UCSD-AML1 (cell line): Measurements from ENCODE around the gene KIRREL3.

Experiments used
- DNase-seq: peaks from one replicate; lab custom pipeline; 2025; ENCODE audit not compliant: unreplicated experiment; lab: John Stamatoyannopoulos, UW

The KIRREL3 gene

DNA sequence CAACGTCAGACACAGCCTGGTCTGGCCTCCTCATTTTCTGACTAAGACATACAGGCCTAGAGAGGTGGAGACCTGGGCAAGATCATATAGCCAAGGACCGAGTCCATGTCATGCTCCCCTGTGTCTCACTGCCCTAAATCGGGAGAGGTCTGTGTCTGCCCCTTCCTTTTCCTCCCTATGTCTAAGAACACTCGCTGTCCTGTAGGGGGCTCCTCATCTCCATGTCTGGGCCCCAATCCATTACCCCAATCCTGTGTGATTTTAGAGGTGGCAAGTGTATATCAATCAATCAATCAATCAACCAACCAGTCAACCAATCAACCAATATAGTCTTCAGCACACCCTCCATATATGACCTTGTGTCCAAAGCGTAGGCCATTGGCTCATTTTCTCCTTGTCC lies 125.7 kb downstream of the KIRREL3 start:
- no peak for DNase-seq

DNA sequence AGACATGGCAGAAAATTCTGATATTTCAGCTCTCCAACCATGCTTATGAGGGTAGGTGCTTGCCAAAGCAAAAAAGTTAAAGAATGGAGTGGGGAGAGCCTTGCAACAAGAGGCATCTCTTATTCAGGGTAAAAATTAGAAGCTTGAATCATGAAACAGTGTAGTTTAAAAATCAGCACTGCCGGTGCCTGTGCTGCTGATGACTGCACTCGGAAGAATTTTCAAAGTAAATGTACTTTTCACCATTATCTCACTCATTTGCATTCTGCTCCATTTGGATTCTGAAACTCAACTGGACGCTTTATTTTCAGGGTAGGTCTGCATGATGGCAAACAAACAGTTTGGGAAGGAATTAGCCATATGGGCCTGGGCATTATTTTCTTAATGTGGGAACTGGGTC lies 126.3 kb downstream of the KIRREL3 start:
- no peak for DNase-seq

DNA sequence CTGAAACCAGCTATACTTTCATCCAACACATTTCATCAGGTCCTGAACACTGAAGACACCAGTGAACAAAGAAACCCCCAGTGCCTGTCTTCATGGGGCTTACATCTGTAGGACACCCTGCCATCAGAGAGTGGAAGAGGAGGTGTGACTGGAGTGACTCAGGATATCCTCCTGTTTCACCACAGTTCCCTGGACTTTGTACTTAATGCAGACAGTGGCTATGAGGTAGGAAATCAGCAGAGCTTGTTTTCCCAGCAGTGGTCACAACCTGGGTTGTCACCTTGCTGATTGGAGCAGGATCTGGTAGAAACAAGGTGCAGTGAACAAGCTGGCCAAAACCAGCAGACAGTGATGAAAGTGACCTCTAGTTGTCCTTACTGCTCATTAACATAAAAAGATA lies 128.8 kb downstream of the KIRREL3 start:
- no peak for DNase-seq

DNA sequence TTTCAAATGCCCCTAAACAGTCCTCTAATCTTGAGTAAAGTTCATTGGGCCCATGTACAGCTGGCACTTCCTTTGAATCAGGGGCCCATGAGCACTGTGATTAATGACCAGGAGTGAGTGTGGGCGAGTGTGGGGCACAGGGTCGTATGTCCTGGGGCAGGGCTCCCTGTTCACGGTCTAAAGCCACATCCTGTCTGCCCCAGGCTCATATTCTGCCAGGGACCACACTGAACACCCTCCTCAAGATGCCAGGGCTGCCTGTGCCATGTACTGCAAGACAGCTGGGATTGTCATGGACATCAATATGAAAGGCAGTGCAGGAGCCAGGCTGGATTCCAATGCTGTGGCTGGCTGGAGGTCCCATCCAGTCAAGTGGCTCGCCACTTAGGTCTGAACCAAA lies 130.5 kb downstream of the KIRREL3 start:
- no peak for DNase-seq

DNA sequence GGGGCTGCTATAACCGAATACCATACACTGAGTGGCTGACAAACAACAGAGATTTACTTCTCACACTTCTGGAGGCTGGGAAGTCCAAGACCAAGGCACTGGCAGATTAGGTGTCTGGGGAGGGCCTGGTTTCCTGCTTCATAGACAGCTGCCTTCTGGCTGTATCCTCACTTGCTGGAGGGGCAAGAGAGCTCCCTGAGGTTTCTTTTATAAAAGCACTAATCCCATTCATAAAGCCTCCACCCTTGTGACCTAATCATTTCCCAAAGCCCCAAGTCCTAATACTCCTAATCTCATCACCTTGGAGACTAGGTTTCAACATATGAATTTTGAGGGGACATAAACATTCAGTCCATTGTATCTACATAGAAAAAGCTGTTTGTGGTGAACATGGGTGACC lies 131.8 kb downstream of the KIRREL3 start:
- DNase-seq = no peak

DNA sequence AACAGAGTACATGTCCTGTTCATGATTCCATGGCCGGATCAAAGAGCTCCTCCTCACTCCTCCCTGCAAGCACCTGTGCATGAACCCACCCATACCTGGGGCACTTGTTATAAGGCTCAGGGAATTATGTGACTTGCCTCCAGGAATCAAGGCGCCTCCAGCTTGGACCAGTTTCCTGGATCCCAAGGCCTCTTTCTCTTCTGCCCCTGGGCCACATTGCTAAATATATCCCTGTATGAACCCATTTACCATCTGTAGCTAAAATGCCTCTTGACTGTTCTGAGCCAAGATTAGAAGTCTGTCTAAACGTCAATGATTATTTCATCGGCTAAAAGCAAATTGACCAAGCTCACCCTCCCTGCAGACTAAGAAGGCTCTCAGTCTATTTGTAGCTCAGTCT lies 135.6 kb downstream of the KIRREL3 start:
- DNase-seq = no peak

DNA sequence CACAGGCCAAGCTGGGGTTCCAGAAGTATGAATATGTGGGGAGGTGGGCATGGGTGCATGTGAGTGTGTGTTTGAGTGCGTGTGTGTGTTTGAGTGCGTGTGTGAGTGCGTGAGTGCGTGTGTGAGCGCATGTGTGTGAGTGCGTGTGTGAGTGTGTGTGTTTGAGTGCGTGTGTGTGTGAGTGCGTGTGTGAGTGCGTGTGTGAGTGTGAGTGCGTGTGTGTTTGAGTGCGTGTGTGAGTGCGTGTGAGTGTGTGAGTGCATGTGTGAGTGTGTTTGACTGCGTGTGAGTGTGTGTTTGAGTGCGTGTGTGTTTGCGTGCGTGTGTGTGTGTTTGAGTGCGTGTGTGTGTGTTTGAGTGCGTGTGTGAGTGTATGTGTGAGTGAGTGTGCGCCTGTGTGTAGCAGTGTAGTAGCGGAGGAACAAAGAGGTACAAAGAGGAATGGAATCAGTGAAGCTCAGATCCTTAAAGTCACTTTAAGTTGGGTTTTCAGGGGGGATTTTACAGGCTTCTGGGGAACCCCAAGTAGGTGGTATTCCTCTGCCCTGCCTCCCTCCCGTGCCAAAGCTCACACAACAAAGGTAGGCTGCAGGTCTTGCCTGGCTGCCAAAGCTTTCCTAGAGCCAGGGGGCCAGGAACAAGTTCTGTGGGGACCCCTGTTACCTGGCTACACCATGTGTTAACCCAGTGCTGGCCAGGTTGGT lies 137.1 kb downstream of the KIRREL3 start:
- no peak for DNase-seq

DNA sequence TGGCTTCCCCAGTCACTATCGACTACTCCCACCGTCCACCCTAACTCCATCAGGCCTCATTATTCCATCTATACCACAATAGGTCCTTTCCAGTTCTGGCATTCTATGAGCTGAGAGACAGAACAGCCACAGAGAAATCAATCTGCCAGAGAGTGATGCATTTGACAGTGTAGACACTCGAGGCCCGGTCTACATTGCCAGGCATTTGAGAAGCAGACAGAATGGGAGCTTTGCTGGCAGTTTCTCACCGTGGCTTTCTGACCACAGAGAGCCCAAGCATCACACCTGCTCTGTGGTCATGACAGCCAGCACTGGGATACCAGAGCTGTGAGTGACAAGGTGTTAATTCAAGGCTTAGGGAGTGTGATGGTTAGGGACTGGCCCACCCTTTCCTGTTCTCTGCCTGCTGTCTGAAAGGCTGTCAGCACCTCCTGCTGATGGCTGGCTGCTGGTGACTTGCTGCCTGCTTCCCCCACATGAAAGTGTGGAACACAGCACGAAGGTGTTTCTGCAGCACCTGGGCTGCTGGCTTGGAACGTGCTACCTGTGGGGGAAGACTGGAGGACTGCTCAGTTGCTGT lies 137.8 kb downstream of the KIRREL3 start:
- DNase-seq = no peak

DNA sequence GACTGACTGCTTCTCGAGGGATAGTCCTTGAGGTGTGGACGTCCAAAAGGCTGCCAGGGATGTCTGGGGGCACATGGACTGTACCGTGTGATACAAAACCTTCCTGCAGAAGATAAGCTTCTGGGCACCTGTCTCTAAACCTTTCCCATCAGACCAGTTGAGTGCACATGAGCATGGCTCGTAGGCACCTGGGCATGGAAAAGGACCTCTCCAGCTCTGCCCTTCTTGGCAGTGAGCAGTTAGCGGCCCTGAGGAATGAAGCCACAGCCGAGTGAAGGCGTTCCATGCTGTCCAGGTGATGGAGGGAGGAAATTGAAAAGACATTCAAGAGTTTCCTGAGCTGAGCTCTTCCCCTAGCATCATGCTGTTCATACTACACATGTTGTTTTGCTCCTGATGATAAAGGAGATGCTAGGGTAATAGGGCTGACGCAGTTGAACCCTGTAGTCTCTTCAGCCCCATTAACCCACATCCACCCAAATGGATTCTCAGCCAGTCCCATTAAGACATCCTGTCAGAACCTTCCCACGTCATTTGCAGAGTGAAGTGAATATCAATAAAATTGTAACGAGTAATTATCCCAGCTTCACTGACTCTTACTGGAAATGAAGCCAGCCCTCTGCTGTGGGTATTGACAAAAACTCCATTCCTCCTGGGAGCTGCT lies 138.6 kb downstream of the KIRREL3 start:
- DNase-seq = no peak

DNA sequence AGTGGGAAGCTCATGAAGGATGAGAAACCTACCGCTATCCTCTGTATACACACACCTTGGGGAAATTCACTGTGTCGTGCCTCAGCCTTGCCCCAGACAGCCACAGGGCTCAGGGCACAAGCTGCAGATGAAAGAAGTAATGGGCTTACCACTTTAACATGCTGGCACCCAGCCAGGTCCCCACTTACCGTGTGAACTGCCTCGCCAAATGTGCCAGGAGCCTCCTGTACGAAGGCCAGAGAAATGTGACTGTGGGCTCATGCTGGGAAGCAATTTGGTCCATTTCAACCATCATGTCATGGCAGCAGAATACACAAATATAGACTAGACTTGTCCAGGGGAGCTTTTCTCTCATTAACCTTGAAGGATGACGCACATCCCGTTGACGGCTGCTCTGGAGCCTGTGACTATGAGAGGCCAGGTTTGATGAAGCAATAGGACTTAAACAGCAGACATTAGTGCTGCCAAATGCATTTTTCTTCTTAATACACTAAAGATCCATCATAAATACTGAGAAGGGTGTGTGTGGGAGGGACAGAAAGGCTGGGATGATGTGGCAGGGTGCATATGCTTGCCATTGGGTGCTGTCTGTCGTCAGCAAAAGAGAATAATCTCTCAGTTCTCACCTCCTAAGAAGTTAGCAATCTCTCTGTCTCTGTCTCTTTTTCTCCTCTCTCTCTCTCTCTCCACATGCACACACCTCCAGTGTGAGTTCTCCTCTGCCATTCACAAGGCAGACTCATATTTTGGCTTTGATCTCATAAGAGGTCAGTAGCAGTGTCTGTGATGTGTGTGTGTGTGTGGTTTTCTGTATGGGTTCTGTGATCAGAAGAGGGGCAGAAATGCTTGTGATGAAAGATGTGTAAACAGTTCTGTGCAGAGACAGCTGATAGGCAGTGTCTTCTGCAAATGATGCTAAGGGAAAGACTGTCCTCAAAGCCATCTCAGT lies 142.4 kb downstream of the KIRREL3 start:
- DNase-seq = no peak

DNA sequence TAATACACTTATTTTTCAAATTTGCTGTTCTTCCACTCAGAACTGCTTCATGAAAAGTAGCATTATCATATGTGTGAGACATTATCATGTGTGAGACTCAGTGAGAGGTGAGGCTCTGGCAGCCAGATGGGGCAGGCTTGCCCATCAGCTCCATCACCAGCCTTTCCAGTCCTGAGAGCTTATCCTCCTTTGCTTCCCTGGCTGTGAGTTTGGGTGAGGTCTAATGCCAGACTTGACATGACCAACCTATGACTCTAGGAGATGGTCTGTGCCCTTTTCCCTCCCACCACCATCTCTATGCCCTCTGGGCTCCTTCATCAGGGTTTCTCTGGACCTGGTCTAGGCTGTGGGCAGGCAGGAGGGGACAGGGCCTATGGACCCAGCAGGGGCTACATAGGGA lies 145.0 kb downstream of the KIRREL3 start:
- DNase-seq = no peak

DNA sequence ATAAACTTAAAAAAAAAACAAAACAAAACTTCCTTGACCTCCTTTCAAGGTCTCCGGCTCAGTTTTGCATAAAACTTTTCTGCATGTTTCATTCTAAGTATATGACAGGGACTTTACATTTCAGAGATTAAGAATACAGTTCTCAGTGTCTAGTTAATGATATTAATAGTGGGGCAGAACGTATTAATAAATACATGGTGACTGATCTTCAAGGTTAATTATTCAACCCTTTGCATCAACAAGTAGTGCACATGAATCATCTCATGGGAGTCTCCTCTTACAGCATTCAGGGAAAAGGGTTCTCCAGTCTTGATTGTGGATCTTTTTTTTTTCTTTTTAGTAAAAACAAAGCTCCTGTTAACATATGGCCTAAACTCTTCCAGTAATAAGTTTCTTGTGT lies 146.8 kb downstream of the KIRREL3 start:
- DNase-seq = no peak

DNA sequence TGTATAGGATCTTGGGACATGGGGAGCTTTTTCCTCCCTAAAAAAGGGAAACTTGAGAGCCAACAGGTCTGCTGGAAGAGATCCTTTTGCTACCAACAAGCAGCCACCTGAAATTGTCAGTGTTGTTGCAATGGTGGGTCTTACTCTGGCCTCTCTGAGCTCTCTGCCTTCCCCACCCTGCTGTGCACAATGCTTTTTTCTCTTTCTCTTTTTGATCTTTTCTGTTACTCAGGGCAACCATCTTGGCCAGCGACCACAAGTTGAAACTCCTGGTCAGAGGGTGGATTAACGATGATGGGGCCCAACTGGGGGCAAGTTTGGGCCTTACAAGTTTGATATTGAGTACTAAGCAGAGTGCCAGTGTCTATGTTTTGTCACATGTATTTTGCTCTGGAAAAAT lies 155.8 kb downstream of the KIRREL3 start:
- no peak for DNase-seq

DNA sequence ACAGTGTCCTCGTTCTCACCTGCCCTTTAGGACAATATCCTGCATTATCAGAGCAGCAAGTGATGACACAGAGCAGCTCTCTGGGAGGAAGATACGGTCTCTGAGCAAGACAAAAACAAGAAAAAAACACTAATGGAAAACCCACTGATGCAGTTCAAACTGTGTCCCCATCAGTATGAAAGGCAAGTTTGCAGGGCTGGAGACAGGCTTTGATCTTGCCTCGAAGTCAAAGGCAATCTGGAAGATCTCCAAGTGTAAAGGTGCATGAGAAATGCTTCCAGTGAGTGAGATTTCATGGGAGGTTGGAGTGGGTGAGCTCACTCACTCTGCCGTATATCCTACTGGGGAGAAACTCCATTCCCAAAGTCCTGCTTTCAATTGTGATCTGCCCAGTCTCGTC lies 157.5 kb downstream of the KIRREL3 start:
- DNase-seq = no peak

DNA sequence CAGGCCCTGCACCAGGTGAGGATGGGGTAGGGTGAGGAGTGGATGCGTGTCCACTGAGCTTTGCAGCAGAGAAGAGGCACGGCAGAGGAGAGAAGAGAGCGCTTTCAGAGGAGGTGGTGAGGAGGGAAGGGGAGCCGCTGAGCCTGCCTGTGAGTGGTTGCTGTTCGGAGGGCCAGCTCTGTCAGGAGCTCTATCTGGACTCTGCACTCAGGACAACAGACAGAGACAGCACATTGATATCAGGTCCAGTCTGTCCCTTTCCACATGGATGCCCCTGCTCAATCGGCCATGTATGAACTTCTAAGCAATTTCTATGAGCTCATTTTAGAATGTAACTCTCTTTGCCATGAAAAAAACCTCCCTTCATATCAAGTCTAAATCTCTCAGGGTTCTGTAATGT lies 158.6 kb downstream of the KIRREL3 start:
- no peak for DNase-seq

DNA sequence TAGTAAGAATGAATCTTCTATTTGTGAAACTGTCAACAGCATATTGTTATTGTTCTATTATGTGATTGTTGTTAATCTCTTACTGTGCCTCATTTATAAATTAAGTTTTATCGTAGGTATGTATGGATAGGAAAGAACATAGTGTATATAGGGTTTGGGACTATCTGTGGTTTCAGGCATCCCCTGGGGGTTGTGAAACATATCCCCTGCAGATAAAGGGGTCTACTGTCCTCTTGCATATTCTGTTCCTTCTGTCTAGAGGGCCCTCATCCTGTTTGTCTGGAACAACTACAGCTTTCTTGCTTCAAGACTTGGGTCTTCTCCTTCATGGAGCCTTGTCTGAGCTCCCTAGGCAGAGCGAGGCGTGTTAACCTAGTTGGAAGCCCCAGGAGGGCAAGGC lies 159.6 kb downstream of the KIRREL3 start:
- DNase-seq = no peak

DNA sequence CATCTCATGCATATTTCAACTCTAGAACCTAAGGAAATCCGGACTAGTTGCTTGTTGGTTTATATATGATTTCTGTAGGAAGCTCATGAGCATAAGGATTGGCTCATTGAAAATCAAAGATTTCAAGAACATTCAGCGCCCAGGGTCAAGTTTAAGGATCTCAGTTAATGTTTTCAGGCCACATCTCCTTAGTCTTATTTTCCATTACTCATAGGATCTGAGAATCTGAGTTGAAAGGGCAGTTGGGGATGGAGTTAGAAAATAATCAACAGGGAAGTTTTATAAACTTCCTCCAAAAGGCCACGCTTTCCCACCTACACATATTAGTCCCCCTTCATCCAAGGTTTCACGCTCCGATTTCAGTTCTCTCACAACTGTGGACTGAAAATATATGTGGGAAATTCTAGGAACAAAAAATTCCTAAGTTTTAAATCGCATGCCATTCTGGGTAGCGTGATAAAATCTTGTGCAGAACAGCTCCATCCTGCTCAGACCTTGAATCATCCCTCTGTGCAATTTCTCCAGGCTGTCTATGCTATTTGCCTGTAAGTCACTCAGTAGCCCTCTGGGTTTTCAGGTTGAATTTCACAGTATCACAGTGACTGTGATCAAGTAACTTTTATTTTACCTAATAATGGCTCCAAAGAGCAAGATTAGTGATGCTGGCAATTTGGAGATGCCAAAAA lies 160.2 kb downstream of the KIRREL3 start:
- no peak for DNase-seq

DNA sequence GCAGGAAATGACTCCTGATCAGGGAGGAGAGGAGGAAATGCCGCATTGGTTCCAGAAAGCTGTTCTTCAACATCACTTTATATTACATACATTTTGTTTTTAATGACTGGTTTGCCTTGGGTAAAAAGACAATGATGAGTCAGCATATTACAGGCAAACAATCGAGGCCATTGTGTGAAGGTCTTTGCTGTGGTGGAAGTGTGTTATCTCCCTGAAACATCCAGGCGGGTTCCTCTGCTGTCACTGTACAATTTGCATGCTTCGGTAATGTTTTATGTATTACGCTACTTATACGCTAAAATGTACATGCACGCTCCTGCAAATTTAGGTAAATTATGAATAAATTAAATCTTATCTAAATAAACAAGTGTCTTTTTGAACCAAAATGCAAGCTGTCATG lies 161.1 kb downstream of the KIRREL3 start:
- DNase-seq = no peak

DNA sequence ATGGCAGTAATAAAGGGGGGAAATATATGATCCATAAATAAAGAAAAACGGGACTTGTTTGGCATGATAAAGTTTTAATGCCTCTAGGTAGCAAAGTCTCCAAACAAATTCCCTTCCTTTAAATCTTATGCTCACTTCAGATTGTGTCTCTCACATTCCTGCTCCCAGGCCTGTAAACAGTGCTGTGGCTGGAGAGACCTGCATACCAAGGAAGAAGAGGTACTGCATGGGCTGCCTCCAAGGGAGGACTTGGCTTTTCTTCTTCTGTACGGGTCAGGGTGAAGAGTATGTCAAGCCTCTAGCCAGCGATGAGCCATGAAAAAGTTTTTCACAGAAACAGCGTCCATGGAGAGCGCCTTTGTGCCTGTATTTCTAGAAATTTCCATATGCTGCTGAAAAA lies 161.8 kb downstream of the KIRREL3 start:
- no peak for DNase-seq

DNA sequence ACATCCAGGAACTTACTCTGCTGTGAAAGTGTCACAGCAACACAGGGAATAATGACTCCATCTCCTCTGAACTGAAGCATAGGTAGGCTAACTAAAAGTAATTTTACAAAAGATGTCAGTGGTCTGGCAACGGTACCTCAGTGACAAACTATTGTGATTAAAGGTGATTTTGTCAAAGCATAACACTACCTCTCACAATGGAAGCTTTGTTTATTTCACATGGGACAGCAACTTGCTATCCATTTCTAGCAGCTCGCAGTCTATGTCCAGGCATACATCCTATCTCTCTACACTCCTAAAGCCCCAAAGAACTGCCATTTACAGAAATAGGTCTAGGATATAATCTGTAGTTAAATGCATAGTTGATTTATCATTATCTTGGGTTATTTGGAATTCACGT lies 163.0 kb downstream of the KIRREL3 start:
- DNase-seq = no peak

DNA sequence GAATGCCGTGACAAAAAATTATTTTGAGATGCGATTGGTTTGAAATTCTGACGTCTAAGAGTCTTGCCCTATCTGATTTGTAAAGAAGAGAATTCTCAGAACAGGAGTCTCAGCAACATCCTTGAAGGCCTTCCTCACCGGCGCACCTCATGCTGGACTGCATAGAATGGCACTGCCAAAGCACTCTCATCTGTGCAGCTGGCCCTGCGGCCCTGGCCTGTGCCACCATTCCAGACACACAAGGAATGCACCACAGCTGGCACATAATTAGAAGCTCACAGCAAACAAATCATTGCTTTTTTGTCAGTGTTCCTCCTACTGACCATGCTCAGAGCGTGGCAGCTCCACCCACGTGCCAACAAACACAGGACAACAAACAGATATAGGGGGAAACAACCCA lies 166.0 kb downstream of the KIRREL3 start:
- no peak for DNase-seq
